Islet precursor cell (in vitro differentiated cells): ENCODE data around the gene PCDHGA3.
"Not testable (repeated sequence)": the region's sequence is repeated elsewhere in the genome, so short reads cannot be mapped to it uniquely, and the experiment has no call there.

ENCODE experiments used
- DNase-seq: peaks from one replicate; pipeline ENCODE4 v3.0.0-alpha.2; 2018

PCDHGA3 gene

DNA sequence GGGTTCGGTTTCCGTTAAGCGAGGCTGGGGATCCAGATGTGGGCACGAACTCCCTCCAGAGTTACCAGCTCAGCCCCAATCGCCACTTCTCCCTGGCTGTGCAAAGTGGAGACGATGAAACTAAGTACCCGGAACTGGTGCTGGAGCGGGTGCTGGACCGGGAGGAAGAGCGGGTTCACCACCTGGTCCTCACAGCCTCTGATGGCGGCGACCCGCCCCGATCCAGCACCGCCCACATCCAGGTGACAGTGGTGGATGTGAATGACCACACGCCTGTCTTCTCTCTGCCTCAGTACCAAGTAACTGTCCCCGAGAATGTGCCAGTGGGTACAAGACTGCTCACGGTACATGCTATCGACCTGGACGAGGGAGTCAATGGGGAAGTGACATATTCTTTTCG is 39.7 kb downstream of the PCDHGA3 start:
- no peak for DNase-seq

DNA sequence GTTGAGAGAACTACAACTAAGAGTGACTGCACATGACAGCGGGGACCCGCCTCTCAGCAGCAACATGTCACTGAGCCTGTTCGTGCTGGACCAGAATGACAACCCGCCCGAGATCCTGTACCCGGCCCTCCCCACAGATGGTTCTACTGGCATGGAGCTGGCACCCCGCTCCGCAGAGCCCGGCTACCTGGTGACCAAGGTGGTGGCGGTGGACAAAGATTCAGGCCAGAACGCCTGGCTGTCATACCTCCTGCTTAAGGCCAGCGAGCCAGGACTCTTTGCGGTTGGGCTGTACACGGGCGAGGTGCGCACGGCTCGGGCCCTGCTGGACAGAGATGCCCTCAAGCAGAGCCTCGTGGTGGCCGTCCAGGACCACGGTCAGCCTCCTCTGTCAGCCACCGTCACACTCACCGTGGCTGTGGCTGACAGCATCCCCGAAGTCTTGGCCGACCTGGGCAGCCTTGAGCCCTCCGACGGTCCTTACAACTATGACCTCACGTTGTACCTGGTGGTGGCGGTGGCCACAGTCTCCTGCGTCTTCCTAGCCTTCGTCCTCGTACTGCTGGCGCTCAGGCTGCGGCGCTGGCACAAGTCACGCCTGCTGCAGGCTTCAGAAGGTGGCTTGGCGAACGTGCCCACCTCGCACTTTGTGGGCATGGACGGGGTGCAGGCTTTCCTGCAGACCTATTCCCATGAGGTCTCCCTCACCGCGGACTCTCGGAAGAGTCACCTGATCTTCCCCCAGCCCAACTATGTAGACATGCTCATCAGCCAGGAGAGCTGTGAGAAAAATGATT is 41.0 kb downstream of the PCDHGA3 start:
- DNase-seq: no peak

DNA sequence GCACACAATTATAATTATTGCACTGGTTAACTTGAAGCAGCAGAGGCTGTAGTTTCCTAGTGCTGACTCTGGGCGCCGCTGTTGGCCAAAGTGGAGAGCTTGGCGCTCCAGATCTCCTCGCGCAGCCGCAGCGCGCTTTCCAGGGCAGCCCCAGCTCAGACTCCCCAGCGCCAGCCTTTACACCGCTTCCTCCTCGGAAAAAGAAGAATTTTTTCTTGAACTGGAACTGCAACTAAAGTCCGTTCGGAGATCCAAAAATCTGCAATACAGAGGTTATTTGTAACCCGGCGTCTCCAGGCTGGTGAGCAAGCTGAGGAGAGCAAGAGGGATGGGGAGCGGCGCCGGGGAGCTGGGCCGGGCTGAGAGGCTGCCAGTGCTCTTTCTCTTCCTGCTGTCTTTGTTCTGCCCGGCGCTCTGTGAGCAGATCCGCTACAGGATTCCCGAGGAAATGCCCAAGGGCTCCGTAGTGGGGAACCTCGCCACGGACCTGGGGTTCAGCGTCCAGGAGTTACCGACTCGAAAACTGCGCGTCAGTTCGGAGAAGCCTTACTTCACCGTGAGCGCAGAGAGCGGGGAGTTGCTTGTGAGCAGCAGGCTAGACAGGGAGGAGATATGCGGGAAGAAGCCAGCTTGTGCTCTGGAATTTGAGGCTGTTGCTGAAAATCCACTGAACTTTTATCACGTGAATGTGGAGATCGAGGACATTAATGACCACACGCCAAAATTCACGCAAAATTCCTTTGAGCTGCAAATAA is 44.1 kb downstream of the PCDHGA3 start, which contains the start of gene PCDHGB4:
TSS of gene PCDHGB4 (plus strand) at position 142 of the 755 bp plus-strand sequence. CDS start at position 329, 187 bp downstream.
- DNase-seq: peak; percentile 83

DNA sequence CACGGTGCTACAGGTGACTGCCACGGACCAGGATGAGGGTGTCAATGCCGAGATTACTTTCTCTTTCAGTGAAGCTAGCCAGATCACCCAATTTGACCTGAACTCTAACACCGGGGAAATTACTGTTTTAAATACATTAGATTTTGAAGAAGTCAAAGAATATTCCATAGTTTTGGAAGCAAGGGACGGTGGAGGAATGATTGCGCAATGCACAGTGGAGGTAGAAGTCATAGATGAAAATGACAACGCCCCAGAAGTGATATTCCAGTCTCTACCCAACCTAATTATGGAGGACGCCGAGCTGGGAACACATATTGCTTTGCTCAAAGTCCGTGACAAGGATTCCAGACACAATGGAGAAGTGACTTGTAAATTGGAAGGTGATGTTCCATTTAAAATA is 45.0 kb downstream of the PCDHGA3 start:
- DNase-seq: no peak

DNA sequence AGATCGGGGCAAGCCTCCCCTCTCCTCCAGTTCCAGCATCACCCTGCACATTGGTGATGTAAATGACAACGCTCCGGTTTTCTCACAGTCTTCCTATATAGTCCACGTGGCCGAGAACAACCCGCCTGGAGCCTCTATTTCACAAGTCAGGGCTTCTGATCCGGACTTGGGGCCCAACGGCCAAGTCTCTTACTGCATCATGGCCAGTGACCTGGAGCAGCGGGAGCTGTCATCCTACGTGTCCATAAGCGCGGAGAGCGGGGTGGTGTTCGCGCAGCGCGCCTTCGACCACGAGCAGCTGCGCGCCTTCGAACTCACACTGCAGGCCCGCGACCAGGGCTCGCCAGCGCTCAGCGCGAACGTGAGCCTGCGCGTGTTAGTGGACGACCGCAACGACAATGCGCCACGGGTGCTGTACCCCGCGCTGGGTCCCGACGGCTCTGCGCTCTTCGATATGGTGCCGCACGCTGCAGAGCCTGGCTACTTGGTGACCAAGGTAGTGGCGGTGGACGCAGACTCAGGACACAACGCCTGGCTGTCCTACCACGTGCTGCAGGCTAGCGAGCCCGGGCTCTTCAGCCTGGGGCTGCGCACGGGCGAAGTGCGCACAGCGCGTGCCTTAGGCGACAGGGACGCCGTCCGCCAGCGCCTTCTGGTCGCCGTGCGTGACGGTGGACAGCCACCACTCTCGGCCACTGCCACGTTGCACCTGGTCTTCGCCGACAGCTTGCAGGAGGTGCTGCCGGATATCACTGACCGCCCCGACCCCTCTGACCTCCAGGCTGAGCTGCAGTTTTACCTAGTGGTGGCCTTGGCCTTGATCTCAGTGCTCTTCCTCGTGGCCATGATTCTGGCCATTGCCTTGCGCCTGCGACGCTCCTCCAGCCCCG is 45.8 kb downstream of the PCDHGA3 start:
- no peak for DNase-seq

DNA sequence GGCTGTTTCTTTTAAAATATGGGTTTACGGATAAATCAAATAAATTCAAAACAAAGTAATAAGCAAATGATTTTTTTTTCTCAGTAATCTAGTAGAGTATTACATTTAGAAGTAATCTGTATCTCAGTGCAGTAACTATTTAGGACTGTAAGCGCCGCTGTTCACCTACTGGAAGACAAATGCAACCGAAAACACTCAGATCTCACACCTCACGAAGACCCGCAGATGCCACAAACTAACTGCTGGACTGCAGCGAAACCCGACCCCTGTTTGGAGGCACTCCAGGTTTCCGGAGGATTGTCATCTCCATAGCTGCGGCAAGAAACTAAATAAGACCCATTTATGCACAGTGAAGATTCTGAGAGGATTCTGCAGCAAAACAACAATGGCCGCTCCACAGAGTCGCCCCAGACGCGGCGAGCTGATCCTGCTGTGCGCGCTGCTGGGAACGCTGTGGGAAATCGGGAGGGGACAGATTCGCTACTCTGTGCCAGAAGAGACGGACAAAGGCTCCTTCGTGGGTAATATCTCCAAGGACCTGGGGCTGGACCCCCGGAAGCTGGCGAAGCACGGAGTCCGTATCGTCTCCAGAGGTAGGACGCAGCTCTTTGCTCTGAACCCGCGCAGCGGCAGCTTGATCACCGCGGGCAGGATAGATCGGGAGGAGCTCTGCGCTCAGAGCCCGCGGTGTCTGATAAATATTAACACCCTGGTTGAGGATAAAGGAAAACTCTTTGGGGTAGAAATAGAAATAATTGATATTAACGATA is 49.0 kb downstream of the PCDHGA3 start, which contains the start of gene PCDHGA8:
TSS of gene PCDHGA8 (plus strand) at position 205 of the 770 bp plus-strand sequence. CDS start at position 386, 181 bp downstream.
- no peak for DNase-seq

DNA sequence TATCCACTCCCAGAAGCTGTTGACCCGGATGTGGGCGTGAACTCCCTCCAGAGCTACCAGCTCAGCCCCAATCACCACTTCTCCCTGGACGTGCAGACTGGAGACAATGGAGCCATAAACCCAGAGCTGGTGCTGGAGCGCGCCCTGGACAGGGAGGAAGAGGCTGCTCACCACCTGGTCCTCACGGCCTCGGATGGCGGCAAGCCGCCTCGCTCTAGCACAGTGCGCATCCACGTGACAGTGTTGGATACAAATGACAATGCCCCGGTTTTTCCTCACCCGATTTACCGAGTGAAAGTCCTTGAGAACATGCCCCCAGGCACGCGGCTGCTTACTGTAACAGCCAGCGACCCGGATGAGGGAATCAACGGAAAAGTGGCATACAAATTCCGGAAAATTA is 49.6 kb downstream of the PCDHGA3 start:
- no peak for DNase-seq

DNA sequence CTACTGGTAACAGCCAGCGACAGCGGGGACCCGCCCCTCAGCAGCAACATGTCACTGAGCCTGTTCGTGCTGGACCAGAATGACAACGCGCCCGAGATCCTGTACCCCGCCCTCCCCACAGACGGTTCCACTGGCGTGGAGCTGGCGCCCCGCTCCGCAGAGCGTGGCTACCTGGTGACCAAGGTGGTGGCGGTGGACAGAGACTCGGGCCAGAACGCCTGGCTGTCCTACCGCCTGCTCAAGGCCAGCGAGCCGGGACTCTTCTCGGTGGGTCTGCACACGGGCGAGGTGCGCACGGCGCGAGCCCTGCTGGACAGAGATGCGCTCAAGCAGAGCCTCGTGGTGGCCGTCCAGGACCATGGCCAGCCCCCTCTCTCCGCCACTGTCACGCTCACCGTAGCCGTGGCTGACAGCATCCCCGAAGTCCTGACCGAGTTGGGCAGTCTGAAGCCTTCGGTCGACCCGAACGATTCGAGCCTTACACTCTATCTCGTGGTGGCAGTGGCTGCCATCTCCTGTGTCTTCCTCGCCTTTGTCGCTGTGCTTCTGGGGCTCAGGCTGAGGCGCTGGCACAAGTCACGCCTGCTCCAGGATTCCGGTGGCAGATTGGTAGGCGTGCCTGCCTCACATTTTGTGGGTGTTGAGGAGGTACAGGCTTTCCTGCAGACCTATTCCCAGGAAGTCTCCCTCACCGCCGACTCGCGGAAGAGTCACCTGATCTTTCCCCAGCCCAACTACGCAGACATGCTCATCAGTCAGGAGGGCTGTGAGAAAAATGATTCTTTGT is 51.0 kb downstream of the PCDHGA3 start:
- DNase-seq: not testable (repeated sequence)
